Stomach (tissue), 4 donors: ENCODE results near the gene CENPA.

Source experiments
- CTCF ChIP-seq, 7 experiments: fragments of 450-650 bp in 4 of 7; fragments of 200-600 bp in 3 of 7; sonication (generic) in 3 of 7; IDR thresholded peaks; one replicate each; pipeline ENCODE4 v1.5.1; 2016 to 2019; ENCODE audit warnings: antibody characterized with exemption in 7 of 7, control low read depth in 2 of 7, mild to moderate bottlenecking in 1 of 7
- EP300 ChIP-seq: sonication (generic); formaldehyde crosslinking; IDR thresholded peaks from one replicate; pipeline ENCODE4 v1.6.1; 2017; ENCODE audit warnings: antibody characterized with exemption
- POLR2A ChIP-seq, 4 donors: fragments of 450-650 bp; IDR thresholded peaks; one replicate each; pipeline ENCODE4 v1.6.1; 2016; ENCODE audit warnings: antibody characterized with exemption in 4 of 4, control low read depth in 2 of 4, mild to moderate bottlenecking in 1 of 4, moderate library complexity in 1 of 4
- POLR2AphosphoS5 ChIP-seq, 3 donors: sonication (generic); formaldehyde crosslinking; IDR thresholded peaks; one replicate each; pipeline ENCODE4 v1.6.1; 2016; ENCODE audit warnings: antibody characterized with exemption in 3 of 3

GRCh38 chr2:26740346-26740745 is 45.5 kb upstream of the CENPA start:
- TF ChIP-seq CTCF (IDR thresholded peaks at IDR 0.05), result no peak
- no peak for TF ChIP-seq POLR2A (IDR thresholded peaks at IDR 0.05)
- no peak for TF ChIP-seq EP300
- no peak for TF ChIP-seq POLR2AphosphoS5 (IDR thresholded peaks at IDR 0.05)
